Spleen (tissue), 11 donors: ENCODE results near the gene MCCC1. TPM values are rescaled to one million over a fixed set of nuclear protein-coding genes. Genes with fewer than 3 reads are reported as not detected.

Source experiments
- DNase-seq: peaks from one replicate; pipeline ENCODE4 v3.0.0-alpha.2; 2020
- H3K27ac ChIP-seq, 8 donors: fragments of 200-600 bp; sonication (generic) in 7 of 8; 1 replicate in 4 of 8; 2 replicates in 4 of 8; pipeline versions ENCODE4 v1.5.0 to v1.8.0; 2016 to 2021; ENCODE audit warnings: inconsistent platforms in 4 of 8, mild to moderate bottlenecking in 4 of 8, moderate library complexity in 1 of 8
- H3K27me3 ChIP-seq, 7 donors: fragments of 200-600 bp; sonication (generic) in 6 of 7; replicated peaks in 1 of 7; 1 replicate in 4 of 7; 2 replicates in 3 of 7; pipeline versions ENCODE4 v1.5.0 to v1.8.0; 2016 to 2021; ENCODE audit warnings: inconsistent platforms in 3 of 7, mild to moderate bottlenecking in 1 of 7
- H3K36me3 ChIP-seq, 6 donors: fragments of 200-600 bp; sonication (generic) in 5 of 6; 1 replicate in 4 of 6; 2 replicates in 2 of 6; pipeline versions ENCODE4 v1.5.0 to v1.8.0; 2016 to 2021; ENCODE audit warnings: inconsistent platforms in 2 of 6
- H3K4me1 ChIP-seq, 6 donors: fragments of 200-600 bp; sonication (generic) in 5 of 6; 1 replicate in 3 of 6; 2 replicates in 3 of 6; pipeline versions ENCODE4 v1.5.0 to v1.8.0; 2016 to 2021; ENCODE audit warnings: inconsistent platforms in 3 of 6
- H3K4me3 ChIP-seq, 8 donors: fragments of 200-600 bp; sonication (generic) in 7 of 8; 1 replicate in 4 of 8; 2 replicates in 4 of 8; pipeline versions ENCODE4 v1.5.0 to v1.8.0; 2016 to 2021; ENCODE audit warnings: inconsistent platforms in 4 of 8, mild to moderate bottlenecking in 4 of 8, moderate library complexity in 2 of 8
- H3K9me3 ChIP-seq, 8 donors: fragments of 200-600 bp; sonication (generic) in 7 of 8; 1 replicate in 4 of 8; 2 replicates in 4 of 8; pipeline versions ENCODE4 v1.5.0 to v1.8.0; 2016 to 2021; ENCODE audit warnings: inconsistent platforms in 4 of 8
- CTCF ChIP-seq, 11 experiments: fragments of 200-600 bp in 7 of 11; fragments of 450-650 bp in 4 of 11; sonication (generic) in 4 of 11; IDR thresholded peaks in 8 of 11; conservative IDR thresholded peaks in 3 of 11; 1 replicate in 7 of 11; 2 replicates in 4 of 11; pipeline versions ENCODE4 v1.4.0 to v1.8.0; 2016 to 2021; ENCODE audit warnings: antibody characterized with exemption in 11 of 11, inconsistent platforms in 4 of 11, mild to moderate bottlenecking in 1 of 11
- POLR2A ChIP-seq, 3 donors: fragments of 450-650 bp; IDR thresholded peaks; one replicate each; pipeline ENCODE4 v1.5.1; 2017; ENCODE audit warnings: antibody characterized with exemption in 3 of 3, mild to moderate bottlenecking in 1 of 3
- POLR2AphosphoS5 ChIP-seq, 3 donors: sonication (generic); formaldehyde crosslinking; IDR thresholded peaks; one replicate each; pipeline ENCODE4 v1.5.1; 2017; ENCODE audit warnings: antibody characterized with exemption in 3 of 3
- WGBS, 5 donors: extraction: QIAGEN DNeasy Blood & Tissue Kit in 3 of 5; methylation state at CpG; one replicate each; pipeline versions ENCODE4 v1.1.5 to v1.1.7; 2013 to 2018; 5-methylcytosine and 5-hydroxymethylcytosine counted together
- intact Hi-C: fragments of 100-400 bp; cut with DNase I; formaldehyde crosslinking; loops from one replicate; pipeline ENCODE4 v1.15.0; 2023; ENCODE audit warnings: low total_unique reads
- polyA plus RNA-seq, 3 donors: library from polyadenylated mRNA; stranded (reverse); fragments of 200-250 nt; gene quantifications; one replicate each; pipeline ENCODE4 v1.2.1, GENCODE V29; 2013
- total RNA-seq, 7 donors: library from RNA; depleted of rRNA in 3 of 7; stranded (reverse); fragments of >200 nt in 3 of 7; fragmentation: NEBNext Ultra II Directional in 4 of 7; extraction: Animal tissue kit (Norgen Biotek cat#: 25700) in 4 of 7; gene quantifications; one replicate each; pipeline versions ENCODE4 v1.1.0 to v1.2.1, GENCODE V29; 2016 to 2021
- donor health status: healthy with polysubstance abuse.
- donor health status: DM: no; HTN: no; CAD: no; lungs with moderate emphysema.
- donor health status: DM: no; HTN: no; CAD: no.
- donor health status: Bipolar disorder and iron deficiency.
- donor health status: healthy.
- donor health status: DM: no; HTN: no; CAD: no.
- donor health status: DM: yes; HTN: yes; CAD: no.

MCCC1 gene
- total and polyA plus RNA-seq, 10 donors: 18.6 to 96.1 (median 28.7) TPM

GRCh38 chr3:183050706-183051105, 48.6 kb downstream of the MCCC1 start:
- intact Hi-C loops: no loop called here
- DNase-seq: no peak
- peaks cover 0 to 91% (median 37%) of the 10 kb centered on the region in 6 donors for H3K36me3 ChIP-seq
- H3K27me3 ChIP-seq: no peaks in the 10 kb centered on the region
- peaks cover 0 to 9% (median 3%) of the 10 kb centered on the region in 8 donors for H3K9me3 ChIP-seq
- no peak overlapping the region for H3K4me3 ChIP-seq
- H3K27ac ChIP-seq: no peak overlapping the region
- TF ChIP-seq POLR2A (IDR thresholded peaks at IDR 0.05) (no peak), POLR2AphosphoS5 (IDR thresholded peaks at IDR 0.05) (no peak), CTCF (IDR thresholded peaks at IDR 0.05 in 8 of 11, conservative IDR thresholded peaks at IDR 0.05 in 3 of 11) (no peak)
- peaks cover 0 to 18% (median 4%) of the 10 kb centered on the region in 6 donors for H3K4me1 ChIP-seq

- Histone ChIP-seq H3K36me3 (peaks cover 0 to 86% (median 32%) of the 10 kb centered on the region in 6 donors), H3K27me3 (no peaks in the 10 kb centered on the region), H3K4me3 (no peak overlapping the region), H3K9me3 (peaks cover 0 to 9% (median 3%) of the 10 kb centered on the region in 8 donors), H3K27ac (peak overlapping the region in 3 of 8 donors; percentile 28 to 38 (median 30)), H3K4me1 (peaks cover 0 to 35% (median 7%) of the 10 kb centered on the region in 6 donors)
- 61 to 73% (median 70%) methylated on average over 2 of the region's 2 CpGs for WGBS, 5 donors
- TF ChIP-seq CTCF (IDR thresholded peaks at IDR 0.05 in 8 of 11, conservative IDR thresholded peaks at IDR 0.05 in 3 of 11) (no peak), POLR2AphosphoS5 (IDR thresholded peaks at IDR 0.05) (no peak), POLR2A (IDR thresholded peaks at IDR 0.05) (no peak)
- intact Hi-C loops: no loop called here
- DNase-seq: no peak
Observed at GRCh38 chr3:183046883-183047282, 52.4 kb downstream of the MCCC1 start.

GRCh38 chr3:183044547-183045229, 54.6 kb downstream of the MCCC1 start:
- no peaks in the 10 kb centered on the region for H3K27me3 ChIP-seq
- intact Hi-C loops: no loop called here
- DNase-seq: no peak
- no peaks in the 10 kb centered on the region for H3K9me3 ChIP-seq
- H3K36me3 ChIP-seq: peaks cover 0 to 84% (median 22%) of the 10 kb centered on the region in 6 donors
- H3K4me1 ChIP-seq: peaks cover 0 to 42% (median 10%) of the 10 kb centered on the region in 6 donors
- TF ChIP-seq CTCF (IDR thresholded peaks at IDR 0.05 in 8 of 11, conservative IDR thresholded peaks at IDR 0.05 in 3 of 11) (no peak), POLR2AphosphoS5 (IDR thresholded peaks at IDR 0.05) (peak in 1 of 3 donors; percentile 36), POLR2A (IDR thresholded peaks at IDR 0.05) (no peak)
- H3K4me3 ChIP-seq: no peak overlapping the region
- peak overlapping the region in 3 of 8 donors; percentile 10 to 39 (median 35) for H3K27ac ChIP-seq
- 72 to 77% (median 74%) methylated on average over 11 of the region's 11 CpGs for WGBS, 5 donors

GRCh38 chr3:183038757-183039156, 60.5 kb downstream of the MCCC1 start:
- no peak overlapping the region for H3K4me3 ChIP-seq

More at GRCh38 chr3:183038757-183039156, 60.5 kb downstream of the MCCC1 start:
- Histone ChIP-seq H3K9me3 (no peaks in the 10 kb centered on the region), H3K27ac (peak overlapping the region in 3 of 8 donors; percentile 7 to 16 (median 7)), H3K4me1 (peaks cover 0 to 16% (median 0%) of the 10 kb centered on the region in 6 donors), H3K27me3 (no peaks in the 10 kb centered on the region), H3K36me3 (peaks cover 0 to 95% (median 46%) of the 10 kb centered on the region in 6 donors)
- intact Hi-C loops: no loop called here
- no peak for TF ChIP-seq POLR2A (IDR thresholded peaks at IDR 0.05)
- TF ChIP-seq POLR2AphosphoS5 (IDR thresholded peaks at IDR 0.05): peak in 1 of 3 donors; percentile 39
- no peak for DNase-seq
- 75 to 85% (median 82%) methylated on average over 12 of the region's 12 CpGs for WGBS, 5 donors
